Fibroblast of skin of back (primary cell): Measurements from ENCODE around the gene ARHGAP15. TPM values are rescaled to one million over a fixed set of nuclear protein-coding genes. Genes with fewer than 3 reads are reported as not detected.
"Not testable (repeated sequence)": the region's sequence is repeated elsewhere in the genome, so short reads cannot be mapped to it uniquely, and the experiment has no call there.

Experiments
- DNase-seq: peaks from one replicate; pipeline ENCODE4 v3.0.0-alpha.2; 2013
- polyA plus RNA-seq, 2 experiments: library from polyadenylated mRNA; unstranded; fragments of 120-200 nt; gene quantifications; one replicate each; pipeline ENCODE4 v1.2.1, GENCODE V29; 2013; ENCODE audit not compliant: insufficient read length in 2 of 2

Gene ARHGAP15
- not detected for polyA plus RNA-seq (2013, experiment 1 of 2; ENCODE audit: insufficient read length)
- polyA plus RNA-seq (2013, experiment 2 of 2; ENCODE audit: insufficient read length) = 0.16 TPM

GRCh38 chr2:143128681-143129580, at the start of gene ARHGAP15:
Gene ARHGAP15 (plus strand): TSS chr2:143129419.
- DNase-seq = no peak

- DNase-seq = no peak
Measured at GRCh38 chr2:143081616-143082015, 47.6 kb upstream of the ARHGAP15 start.

- DNase-seq = peak; percentile 74
Measured at GRCh38 chr2:143083636-143084035, 45.6 kb upstream of the ARHGAP15 start.

GRCh38 chr2:143084462-143084861, 44.8 kb upstream of the ARHGAP15 start:
- DNase-seq = no peak

GRCh38 chr2:143085125-143085784, 44.0 kb upstream of the ARHGAP15 start:
- no peak for DNase-seq

GRCh38 chr2:143087033-143087432, 42.2 kb upstream of the ARHGAP15 start:
- DNase-seq = no peak

- no peak for DNase-seq
Measured at GRCh38 chr2:143088388-143088787, 40.8 kb upstream of the ARHGAP15 start.

GRCh38 chr2:143089520-143089919, 39.7 kb upstream of the ARHGAP15 start:
- DNase-seq = not testable (repeated sequence)

- DNase-seq = peak; percentile 57
Measured at GRCh38 chr2:143110758-143111428, 18.3 kb upstream of the ARHGAP15 start.

GRCh38 chr2:143117225-143117624, 12.0 kb upstream of the ARHGAP15 start:
- DNase-seq = no peak

- DNase-seq = no peak
Measured at GRCh38 chr2:143121079-143121478, 8.1 kb upstream of the ARHGAP15 start.

- no peak for DNase-seq
Measured at GRCh38 chr2:143121957-143122356, 7.3 kb upstream of the ARHGAP15 start.

- DNase-seq = no peak
Measured at GRCh38 chr2:143123911-143124310, 5.3 kb upstream of the ARHGAP15 start.

GRCh38 chr2:143124445-143124844, 4.8 kb upstream of the ARHGAP15 start:
- DNase-seq = no peak

GRCh38 chr2:143125717-143126116, 3.5 kb upstream of the ARHGAP15 start:
- DNase-seq = peak; percentile 14

- DNase-seq = no peak
Measured at GRCh38 chr2:143132355-143132754, 3.1 kb downstream of the ARHGAP15 start.

GRCh38 chr2:143133783-143134182, 4.6 kb downstream of the ARHGAP15 start:
- DNase-seq = no peak

- no peak for DNase-seq
Measured at GRCh38 chr2:143138292-143138691, 9.1 kb downstream of the ARHGAP15 start.

GRCh38 chr2:143139835-143140393, 10.7 kb downstream of the ARHGAP15 start:
- no peak for DNase-seq

- no peak for DNase-seq
Measured at GRCh38 chr2:143140864-143141661, 11.8 kb downstream of the ARHGAP15 start.

GRCh38 chr2:143142598-143142997, 13.4 kb downstream of the ARHGAP15 start:
- DNase-seq = no peak
